Effector memory CD4-positive, alpha-beta T cell (primary cell): ENCODE measurements around the gene SEMA3G.

ENCODE experiments used
- DNase-seq, 3 donors: peaks; one replicate each; pipeline ENCODE4 v3.0.0-alpha.2; 2020
- H3K27ac ChIP-seq: 2 replicates; pipeline ENCODE4 v1.7.0; 2013; ENCODE audit warnings: mild to moderate bottlenecking, low read length, moderate library complexity; ENCODE audit not compliant: insufficient read depth, poor library complexity, severe bottlenecking
- H3K27me3 ChIP-seq: replicated peaks from 2 replicates; pipeline ENCODE4 v1.7.0; 2013; ENCODE audit warnings: mild to moderate bottlenecking, low read length; ENCODE audit not compliant: insufficient read depth, control insufficient read depth, poor library complexity, severe bottlenecking
- H3K36me3 ChIP-seq: 2 replicates; pipeline ENCODE4 v1.7.0; 2013; ENCODE audit warnings: mild to moderate bottlenecking, low read length, moderate library complexity; ENCODE audit not compliant: control insufficient read depth, insufficient read depth
- H3K4me1 ChIP-seq: 2 replicates; pipeline ENCODE4 v1.7.0; 2013; ENCODE audit warnings: low read length, mild to moderate bottlenecking; ENCODE audit not compliant: control insufficient read depth, insufficient read depth, poor library complexity, severe bottlenecking
- H3K4me3 ChIP-seq: 2 replicates; pipeline ENCODE4 v1.7.0; 2013; ENCODE audit warnings: low read length, low read depth, mild to moderate bottlenecking; ENCODE audit not compliant: insufficient read depth, poor library complexity, severe bottlenecking
- H3K9me3 ChIP-seq: 2 replicates; pipeline ENCODE4 v1.7.0; 2013; ENCODE audit warnings: mild to moderate bottlenecking, low read length, moderate library complexity; ENCODE audit not compliant: control insufficient read depth
- total RNA-seq, 3 donors: gene quantifications; one replicate each; lab custom pipeline; 2026; lab: John Stamatoyannopoulos, UW

The SEMA3G gene
- 4.3 to 5.7 (median 5.2) reads per million in 3 donors for total RNA-seq

DNA sequence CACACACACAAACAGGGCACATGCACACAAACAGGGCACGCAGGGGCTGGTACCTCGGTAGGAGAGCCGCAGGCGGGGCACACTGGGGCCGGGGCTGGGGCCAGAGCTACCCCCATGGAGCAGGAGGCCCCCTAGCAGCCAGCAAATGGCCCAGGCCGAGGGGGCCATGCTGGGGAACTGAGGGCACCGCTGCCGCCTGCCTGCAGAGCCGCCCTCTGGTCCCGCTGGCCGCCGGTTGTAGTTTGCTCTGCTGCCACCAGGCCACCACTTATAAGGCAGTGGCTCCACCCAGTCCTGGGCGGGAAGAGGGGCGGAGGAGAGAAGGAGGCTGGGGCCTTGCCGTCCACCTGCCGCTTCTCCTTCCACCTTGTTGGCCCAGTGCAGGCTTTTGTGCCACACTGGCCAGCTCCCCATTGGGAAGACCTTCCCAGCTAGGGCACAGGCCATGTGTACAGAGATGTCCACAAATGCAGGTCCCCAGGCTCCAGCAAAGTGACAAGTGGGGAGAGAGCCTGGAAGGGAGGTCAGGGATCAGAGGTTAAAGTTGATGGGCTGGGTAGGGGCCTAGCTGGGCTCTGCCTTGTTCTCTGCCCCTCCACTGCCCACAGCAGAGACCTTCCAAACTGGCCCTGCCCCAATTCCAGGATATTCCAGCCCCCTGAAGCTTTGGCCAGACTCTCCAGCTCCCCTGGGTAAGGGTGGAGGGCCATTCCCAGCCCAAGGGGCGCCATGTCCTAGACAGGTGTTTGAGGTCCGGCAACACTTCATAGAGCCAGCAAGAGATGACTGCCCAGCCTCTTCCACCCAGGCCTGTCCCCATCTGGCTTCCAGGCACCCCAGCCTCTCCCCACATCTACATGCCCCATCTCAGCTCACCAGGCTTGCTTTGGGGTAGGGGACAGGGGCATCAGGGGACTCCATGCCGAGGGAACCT lies at the start of gene SEMA3G:
Gene SEMA3G, minus strand, starts transcription at position 244 of the 934 bp plus-strand sequence. Its CDS starts 76 bp downstream, at position 168.
- no peak within 1 kb of the TSS for H3K27ac ChIP-seq
- DNase-seq, result peak; percentile 52 to 66 (median 57)
- no peaks in the 10 kb centered on the region for H3K27me3 ChIP-seq
- no peaks in the 10 kb centered on the region for H3K36me3 ChIP-seq
- H3K4me3 ChIP-seq, result no peak within 1 kb of the TSS
- H3K4me1 ChIP-seq, result peaks cover 3% of the 10 kb centered on the region
- no peaks in the 10 kb centered on the region for H3K9me3 ChIP-seq

DNA sequence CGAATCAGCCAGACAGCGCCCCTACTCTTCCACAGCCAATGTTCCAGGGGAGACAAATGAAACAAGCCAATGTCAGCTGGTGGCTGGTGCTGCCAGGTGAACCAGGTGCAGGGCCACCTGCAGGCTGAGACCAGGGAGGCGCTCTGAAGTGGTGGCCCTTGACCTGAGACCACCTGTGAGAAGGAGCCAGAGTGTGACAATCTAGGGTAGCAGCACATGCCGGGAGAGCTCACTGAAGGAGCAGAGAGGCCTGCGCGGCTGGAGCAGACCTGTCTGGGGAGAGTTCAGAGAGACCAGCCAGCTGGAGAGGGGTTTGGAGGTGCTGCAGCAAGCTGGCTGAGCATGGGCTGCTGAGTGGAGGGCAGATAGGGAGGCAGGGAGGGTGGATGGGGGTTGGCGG lies 49.5 kb upstream of the SEMA3G start:
- Histone ChIP-seq H3K36me3 (peaks cover 38% of the 10 kb centered on the region), H3K9me3 (no peaks in the 10 kb centered on the region), H3K27me3 (no peaks in the 10 kb centered on the region), H3K4me3 (no peak overlapping the region), H3K4me1 (no peaks in the 10 kb centered on the region), H3K27ac (no peak overlapping the region)
- DNase-seq, result no peak

- H3K9me3 ChIP-seq, result no peaks in the 10 kb centered on the region
- H3K4me3 ChIP-seq, result no peak overlapping the region
- DNase-seq, result no peak
- no peak overlapping the region for H3K27ac ChIP-seq
- peaks cover 47% of the 10 kb centered on the region for H3K36me3 ChIP-seq
- no peaks in the 10 kb centered on the region for H3K27me3 ChIP-seq
- H3K4me1 ChIP-seq, result no peaks in the 10 kb centered on the region
Observed at GRCh38 chr3:52493232-52494017, 48.5 kb upstream of the SEMA3G start.

- Histone ChIP-seq H3K36me3 (peaks cover 59% of the 10 kb centered on the region), H3K9me3 (no peaks in the 10 kb centered on the region), H3K27ac (no peak overlapping the region), H3K4me1 (no peaks in the 10 kb centered on the region), H3K4me3 (no peak overlapping the region), H3K27me3 (no peaks in the 10 kb centered on the region)
- DNase-seq, result no peak
Observed at GRCh38 chr3:52492059-52492458, 47.2 kb upstream of the SEMA3G start.

DNA sequence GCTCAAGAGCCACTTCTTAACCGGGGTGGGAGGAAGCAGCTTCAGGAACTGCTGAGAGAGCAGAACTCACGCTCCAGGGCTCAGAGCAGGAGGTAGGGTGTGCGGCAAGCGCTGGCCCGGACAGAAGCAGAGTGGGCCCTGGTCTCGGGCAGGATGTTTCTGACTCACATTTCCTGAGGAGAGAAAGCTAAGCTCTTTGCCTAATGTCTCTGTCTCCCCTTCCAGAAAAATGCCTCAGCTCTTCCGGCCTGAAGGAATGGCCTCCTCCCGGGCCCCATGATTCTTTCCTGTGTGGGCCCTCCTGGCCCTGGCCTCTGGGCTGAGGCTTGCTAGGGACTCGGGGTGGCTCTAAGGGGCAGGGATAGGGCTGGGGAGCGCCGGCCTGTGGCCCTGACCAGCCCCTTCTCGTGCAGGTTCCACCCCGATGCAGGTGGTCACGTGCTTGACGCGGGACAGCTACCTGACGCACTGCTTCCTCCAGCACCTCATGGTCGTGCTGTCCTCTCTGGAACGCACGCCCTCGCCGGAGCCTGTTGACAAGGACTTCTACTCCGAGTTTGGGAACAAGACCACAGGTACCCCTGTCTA lies 46.1 kb upstream of the SEMA3G start:
- no peaks in the 10 kb centered on the region for H3K4me1 ChIP-seq
- no peak overlapping the region for H3K27ac ChIP-seq
- peaks cover 67% of the 10 kb centered on the region for H3K36me3 ChIP-seq
- no peaks in the 10 kb centered on the region for H3K27me3 ChIP-seq
- no peaks in the 10 kb centered on the region for H3K9me3 ChIP-seq
- H3K4me3 ChIP-seq, result no peak overlapping the region
- DNase-seq, result no peak

GRCh38 chr3:52490035-52490938 lies 45.4 kb upstream of the SEMA3G start:
- H3K27me3 ChIP-seq, result no peaks in the 10 kb centered on the region
- peaks cover 69% of the 10 kb centered on the region for H3K36me3 ChIP-seq
- no peaks in the 10 kb centered on the region for H3K9me3 ChIP-seq
- no peak overlapping the region for H3K4me3 ChIP-seq
- no peaks in the 10 kb centered on the region for H3K4me1 ChIP-seq
- H3K27ac ChIP-seq, result no peak overlapping the region
- DNase-seq, result no peak

- H3K4me1 ChIP-seq, result no peaks in the 10 kb centered on the region
- no peaks in the 10 kb centered on the region for H3K9me3 ChIP-seq
- H3K27ac ChIP-seq, result no peak overlapping the region
- H3K27me3 ChIP-seq, result no peaks in the 10 kb centered on the region
- H3K4me3 ChIP-seq, result no peak overlapping the region
- DNase-seq, result no peak
- peaks cover 76% of the 10 kb centered on the region for H3K36me3 ChIP-seq
Observed at GRCh38 chr3:52489453-52489852, 44.5 kb upstream of the SEMA3G start.

DNA sequence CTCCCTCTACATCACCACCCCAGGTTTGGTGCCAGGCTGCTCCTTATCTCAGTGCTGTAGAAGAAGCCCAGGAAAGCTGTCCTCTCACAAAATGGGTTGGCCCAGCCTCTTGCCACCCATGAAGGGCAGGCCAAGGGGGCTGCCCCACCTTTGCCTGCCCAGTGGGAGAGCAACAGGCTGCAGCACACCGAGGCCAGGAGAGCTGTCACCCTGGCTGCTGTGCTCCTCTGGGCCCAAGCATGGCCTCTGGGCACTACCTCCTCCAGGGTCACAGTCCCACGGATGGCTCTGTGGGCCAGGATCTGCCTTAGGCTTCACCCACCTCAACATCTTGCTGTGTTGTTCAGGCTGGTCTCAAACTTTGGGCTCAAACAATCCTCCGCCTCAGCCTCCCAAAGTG lies 43.8 kb upstream of the SEMA3G start:
- Histone ChIP-seq H3K27me3 (no peaks in the 10 kb centered on the region), H3K36me3 (peaks cover 77% of the 10 kb centered on the region), H3K4me1 (no peaks in the 10 kb centered on the region), H3K9me3 (no peaks in the 10 kb centered on the region), H3K27ac (no peak overlapping the region), H3K4me3 (no peak overlapping the region)
- no peak for DNase-seq
